ENCODE data around the gene HMCES.
A peak's percentile ranks its signal among the peaks of the same experiment; 100 is the strongest.

The HMCES gene, protein sequence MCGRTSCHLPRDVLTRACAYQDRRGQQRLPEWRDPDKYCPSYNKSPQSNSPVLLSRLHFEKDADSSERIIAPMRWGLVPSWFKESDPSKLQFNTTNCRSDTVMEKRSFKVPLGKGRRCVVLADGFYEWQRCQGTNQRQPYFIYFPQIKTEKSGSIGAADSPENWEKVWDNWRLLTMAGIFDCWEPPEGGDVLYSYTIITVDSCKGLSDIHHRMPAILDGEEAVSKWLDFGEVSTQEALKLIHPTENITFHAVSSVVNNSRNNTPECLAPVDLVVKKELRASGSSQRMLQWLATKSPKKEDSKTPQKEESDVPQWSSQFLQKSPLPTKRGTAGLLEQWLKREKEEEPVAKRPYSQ

DNA sequence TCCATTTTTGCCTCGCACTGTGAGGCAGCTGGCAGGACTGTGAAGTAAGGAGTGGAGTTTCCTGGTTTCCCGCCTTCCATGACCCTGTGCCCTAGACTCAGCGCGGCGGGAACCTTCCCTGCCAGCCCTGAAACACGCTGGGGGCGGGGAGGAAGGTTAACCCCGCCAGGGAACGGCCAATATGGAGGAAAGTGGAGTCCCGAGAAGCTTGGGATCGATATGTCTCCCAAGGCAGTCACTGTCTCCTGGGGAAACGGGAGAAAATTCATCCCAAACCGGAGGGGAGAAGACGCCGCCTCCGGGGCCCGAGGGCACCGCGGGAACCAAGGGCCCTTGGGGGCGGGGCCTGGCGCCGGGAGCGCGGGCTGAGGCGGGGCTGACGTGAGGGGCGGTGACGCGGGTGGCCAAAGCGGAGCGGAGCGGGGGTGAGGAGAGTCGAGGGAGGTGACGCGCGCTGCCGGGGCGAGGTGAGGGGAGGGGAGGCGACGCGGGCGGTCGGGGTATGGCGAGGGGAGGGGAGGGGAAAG is at the start of gene HMCES:
Gene HMCES (plus strand): TSS at position 432 of the 527 bp plus-strand sequence. CDS start 863 bp downstream, outside the sequence.
- peak; percentile 93 for DNase-seq

DNA sequence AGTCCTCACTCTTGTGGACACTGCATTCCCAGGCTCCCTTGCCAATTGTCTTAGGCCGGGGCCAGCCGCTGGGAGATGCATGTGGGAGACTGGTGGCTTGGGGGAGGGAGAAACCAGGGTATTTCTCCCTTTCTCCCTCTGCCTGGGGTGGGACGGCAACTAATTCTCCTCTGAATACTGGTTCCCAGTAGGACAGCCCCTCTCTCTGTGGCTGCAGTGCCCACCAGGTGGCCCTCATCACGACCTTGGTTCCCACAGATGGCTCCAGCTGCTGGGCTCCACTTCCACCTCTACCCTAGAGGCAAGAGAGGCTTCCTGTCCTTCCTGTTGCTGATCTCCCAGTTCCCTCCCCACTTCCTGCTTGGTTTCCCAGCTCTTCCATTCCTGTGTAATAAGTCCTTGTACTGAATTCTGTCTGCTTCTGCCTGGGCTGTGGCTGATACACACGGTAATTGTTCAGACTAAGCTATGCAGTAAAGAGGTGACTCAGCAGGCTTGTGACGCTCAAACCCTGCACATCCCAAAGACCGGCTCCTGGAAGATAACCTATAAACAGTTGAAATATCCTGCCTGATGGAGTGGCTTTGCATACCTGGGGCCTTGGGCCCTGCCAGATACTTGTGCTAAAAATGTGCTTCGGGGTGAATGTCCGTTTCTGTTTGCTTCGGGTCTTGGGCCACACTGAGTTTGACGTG is 49.6 kb upstream of the HMCES start:
- no peak for DNase-seq

DNA sequence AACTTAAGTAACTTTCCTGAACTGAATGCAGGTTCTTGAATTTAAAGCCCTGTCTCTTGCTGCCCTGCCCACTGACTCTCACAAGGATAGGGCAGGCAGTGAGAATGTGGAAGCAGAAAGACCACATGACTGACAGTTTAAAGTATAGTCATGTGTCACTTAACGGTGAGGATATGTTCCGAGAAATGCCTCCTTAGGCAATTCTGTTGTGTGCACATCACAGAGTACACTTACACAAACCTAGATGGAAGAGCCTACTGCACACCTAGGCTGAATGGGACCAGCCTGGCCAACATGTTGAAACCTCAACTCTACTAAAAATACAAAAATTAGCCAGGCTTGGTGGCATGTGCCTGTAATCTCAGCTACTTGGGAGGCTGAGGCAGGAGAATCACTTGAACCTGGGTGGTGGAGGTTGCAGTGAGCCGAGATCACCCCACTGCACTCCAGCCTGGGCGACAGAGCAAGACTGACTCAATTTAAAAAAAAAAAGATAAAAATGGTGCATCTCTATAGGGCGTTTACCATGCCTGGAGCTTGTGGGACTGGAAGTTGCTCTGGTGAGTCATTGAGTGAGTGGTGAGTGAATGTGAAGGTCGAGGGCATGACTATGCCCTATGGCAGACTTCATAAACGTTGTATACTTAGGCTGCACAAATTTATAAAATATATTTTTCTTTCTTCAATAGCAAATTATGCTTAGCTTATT is 48.2 kb upstream of the HMCES start:
- no peak for DNase-seq

DNA sequence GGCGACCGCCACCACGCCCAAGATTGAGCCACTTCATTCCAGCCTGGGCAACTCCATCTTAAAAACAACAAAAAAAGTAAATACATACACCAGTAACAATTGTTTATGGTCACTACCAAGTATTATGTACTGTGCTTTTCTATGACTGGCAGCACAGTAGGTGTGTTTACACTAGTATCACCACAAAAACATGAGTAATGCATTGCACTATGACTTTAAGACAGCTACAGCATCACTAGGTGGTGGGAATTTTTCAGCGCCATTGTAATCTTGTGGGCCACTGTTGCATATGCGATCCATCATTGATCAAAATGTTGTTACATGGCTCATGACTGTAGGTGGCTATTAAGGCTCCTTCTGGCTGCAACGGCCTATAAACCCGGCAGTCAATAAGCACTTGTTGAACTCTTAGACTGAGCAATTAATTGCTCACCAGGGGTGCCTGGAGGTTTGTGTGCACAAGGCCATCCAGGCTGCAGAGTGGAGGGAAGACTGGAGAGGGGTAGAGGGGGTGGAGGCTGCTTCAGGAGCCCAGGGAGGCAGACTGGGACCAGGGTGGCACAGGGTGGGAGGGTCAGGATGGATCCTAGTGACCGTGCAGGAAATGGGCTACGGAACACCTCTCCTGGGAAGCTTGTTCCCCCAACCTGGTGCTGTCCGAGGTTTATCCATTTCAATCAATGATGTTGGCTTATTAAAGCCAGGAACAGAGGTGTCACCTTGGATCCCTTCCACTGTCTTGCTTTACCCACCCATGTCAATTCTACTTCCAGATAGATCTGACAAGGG is 47.1 kb upstream of the HMCES start:
- no peak for DNase-seq

DNA sequence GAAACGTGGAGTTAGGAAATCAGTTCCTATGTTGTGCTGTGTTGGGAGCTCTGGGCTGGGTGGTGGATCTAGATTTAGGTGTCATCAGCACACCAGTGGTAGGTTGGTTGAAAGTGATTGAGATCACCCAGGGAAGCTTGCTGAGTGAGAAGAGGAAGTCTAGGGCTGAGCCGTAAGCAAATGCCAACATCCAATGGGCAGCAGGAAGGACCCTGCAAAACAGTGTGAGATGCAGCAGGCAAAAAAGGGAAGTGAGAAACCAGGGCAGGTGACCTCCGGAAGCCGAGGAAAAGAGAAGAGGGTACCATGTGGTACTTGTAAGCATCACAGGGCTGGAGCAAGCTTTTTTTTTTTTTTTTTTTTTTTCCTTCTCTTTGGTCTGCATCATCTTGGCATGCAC is 45.1 kb upstream of the HMCES start:
- no peak for DNase-seq

DNA sequence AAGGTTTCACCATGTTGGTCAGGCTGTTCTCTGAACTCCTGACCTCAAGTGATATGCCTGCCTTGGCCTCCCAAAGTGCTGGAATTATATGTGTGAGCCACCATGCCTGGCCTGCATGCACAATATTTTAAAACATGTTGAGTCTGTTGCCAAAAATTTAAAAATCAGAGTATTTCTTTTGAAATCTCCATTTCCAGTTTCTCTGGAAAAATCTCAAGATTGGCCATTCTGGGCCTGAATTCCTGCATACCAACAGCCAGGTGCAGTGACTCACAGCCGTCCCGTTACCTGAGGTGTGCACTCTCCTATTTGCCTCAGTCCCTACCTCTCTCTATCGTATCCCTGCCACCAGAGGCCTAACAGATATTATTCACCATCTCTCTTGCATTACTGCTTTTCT is 44.2 kb upstream of the HMCES start:
- no peak for DNase-seq

DNA sequence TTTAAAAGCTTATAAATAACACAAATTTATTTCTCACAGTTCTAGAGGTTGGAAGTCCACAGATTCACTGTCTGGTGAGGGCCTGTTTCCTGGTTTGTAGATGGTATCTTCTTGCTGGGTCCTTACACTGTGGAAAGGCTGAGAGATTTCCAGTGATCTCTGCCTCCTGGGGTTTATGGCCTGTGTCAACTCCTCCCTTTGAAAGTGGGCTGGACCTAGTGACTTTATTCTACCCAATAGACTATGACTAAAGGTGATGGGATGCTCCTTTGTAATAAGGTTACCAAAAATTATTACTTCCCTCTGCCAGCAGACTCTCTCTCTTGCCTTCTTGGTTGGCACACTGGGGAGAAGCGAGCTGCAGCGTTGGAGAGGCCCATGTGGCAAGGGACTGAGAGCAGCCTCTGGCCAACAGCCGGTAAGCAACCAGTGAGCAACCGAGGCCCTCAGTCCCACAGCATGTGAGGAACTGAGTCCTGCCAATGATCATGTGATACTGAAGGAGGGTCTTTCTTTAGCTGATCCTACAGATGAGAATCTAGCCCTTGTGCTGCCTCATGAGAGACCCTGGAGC is 43.2 kb upstream of the HMCES start:
- DNase-seq = no peak

DNA sequence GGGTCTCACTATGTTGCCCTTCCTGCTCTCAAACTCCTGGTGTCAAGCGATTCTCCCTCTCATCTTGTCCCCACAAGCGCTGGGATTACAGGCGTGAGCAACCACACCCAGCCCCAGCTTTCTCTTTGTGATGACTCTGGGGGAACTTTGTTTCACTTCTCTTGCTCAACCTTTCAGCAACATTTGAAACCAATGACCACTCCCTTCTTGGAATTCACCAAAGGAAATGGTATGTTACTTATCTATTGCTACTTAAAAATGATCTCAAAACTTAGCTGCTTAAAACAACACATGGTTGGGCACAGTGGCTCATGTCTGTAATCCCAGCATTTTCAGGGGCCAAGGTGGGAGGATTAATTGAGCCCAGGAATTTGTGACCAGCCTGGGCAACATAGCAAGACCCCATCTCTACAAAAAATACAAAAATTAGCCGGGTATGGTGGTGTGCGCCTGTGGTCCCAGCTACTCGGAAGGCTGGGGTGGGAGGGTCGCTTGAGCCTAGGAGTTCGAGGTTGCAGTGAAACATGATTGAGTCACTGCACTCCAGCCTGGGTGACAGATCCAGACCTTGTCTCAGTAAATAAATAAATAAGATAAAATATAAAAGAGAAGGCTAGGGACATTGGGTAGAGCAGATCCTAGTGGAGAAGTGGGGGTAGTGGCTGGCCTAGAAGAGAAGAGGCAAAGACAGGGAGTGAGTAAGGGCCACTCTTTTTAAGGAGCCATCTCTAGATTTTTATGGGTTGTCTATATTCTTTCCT is 39.5 kb upstream of the HMCES start:
- DNase-seq = no peak

DNA sequence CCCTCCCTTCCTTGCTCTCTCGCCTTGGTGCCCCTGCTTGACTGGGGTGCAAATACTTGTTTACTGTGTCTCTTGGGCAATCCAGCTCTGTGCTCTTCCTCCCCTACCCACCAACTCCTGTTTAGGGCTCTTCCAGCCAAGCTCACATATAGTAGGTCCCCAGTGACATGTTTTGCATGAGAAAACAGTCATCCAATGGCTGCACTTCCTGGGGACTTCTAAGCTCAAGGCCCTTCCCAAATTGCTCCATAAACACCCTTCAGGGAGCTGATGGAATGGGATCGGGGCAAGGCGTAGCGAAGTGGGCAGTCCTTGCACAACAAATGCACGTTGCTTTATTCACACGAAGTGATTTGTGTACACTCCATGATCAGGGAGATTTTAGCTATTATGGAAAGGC is 38.7 kb upstream of the HMCES start:
- DNase-seq = no peak

DNA sequence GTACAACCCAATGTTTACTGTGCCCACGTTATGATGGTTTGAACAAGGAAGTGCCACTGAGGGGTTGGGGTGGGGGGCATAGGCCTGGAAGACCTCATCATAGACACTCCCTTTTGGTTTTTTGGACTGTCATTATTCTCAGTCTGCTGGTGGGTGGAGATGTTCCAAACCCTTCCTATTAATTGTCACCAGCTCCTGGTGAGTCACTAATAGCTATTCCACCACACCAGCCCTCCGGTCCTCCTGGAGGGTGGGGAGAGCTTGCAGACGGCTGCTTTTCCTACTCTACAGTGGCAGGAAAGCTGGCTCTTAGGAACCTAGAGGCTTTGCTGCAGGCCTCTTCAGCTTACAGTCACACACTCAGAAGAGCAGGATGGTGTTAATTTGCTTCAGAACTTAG is 38.2 kb upstream of the HMCES start:
- DNase-seq = no peak

DNA sequence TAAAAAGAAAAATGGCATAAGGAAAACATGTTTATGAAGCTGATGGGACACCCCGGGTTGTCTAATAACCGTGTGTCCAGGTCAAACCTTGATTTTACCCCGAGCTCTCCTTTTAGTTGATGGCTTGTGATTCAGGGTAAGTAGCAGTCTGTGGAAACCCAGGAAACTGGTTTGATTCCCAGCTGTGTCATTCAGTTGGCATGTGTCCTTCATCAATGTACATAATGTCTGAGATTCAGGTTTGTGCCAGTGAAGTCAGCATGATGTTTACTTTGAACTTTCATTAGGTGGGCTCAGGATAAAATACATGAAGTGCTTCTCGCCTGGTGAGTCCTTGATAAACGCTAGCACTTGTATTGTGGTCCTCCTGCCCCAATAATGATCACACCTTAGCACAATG is 33.5 kb upstream of the HMCES start:
- DNase-seq = no peak

DNA sequence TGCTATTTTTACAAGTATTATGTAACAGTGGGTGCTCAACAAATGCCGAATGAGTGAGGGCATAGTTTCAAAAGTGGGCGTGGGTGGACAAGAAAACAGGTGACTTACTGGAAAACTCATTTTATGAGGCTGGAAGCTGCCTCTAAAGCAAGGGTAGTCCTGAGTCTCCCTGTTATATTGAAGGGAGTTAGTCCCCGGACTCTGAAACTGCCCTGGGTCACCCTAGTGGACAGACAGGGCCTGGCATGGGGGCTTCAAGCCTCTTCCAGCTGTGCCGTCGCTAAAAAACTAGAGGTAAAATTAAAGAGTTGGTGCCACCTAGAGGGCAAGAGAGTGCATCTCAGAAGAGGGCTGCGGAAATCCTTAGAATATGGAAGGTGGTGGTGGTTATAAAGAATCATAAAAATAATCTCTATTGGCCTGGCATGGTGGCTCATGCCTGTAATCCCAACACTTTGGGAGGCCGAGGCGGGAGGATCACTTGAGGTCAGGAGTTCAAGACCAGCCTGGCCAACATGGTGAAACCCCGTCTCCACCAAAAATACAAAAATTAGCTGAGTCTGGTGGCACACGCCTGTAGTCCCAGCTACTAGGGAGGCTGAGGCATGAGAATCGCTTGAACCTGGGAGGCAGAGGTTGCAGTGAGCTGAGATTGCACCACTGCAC is 32.9 kb upstream of the HMCES start:
- DNase-seq = peak; percentile 50

DNA sequence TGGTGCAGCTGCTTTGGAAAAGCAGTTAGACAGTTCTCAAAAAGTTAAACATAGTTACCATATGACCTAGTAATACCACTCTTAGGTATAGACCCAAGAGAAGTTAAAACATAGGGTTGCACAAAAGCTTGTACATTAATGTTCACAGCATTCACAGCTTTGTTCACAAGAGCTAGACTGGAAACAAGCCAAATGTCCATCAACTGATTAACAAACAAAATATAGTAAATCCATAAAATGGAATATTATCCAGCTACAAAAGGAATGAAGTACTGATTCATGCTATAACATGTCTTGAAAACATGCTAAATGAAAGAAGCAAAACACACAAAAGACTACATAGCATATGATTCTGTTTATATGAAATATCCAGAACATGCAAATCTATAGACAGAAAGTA is 32.0 kb upstream of the HMCES start:
- DNase-seq = no peak

DNA sequence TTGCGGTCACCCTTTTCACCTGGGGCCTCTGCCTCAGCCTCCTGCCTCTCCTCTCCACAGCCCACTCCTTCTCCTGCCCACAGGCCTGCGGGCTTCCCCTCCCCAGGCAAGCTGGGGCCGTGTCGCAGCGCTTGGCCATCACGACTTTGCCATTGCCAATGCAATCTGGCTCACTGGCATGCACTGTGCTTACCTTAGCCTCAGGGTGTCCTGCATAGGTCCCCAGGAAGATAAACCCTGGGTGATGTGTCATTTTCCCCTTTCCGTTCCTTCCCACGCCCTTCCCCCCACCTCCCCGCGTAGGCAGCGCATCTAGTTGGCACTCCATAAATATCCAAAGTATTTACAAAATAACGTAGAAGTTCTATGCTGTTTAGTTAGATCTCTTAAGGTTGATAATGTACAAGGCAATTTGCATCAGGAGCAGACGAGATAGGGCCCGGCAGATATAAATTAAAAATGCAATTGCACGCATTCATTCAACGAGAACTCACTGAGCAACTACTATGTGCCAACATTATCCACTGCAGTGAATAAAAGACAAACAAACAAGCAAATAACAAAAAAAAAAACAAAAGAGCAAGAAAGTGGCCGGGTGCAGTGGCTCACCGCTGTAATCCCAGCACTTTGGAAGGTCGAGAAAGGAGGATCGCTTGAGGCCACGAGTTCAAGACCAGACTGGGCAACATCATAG is 30.2 kb upstream of the HMCES start:
- DNase-seq = no peak

DNA sequence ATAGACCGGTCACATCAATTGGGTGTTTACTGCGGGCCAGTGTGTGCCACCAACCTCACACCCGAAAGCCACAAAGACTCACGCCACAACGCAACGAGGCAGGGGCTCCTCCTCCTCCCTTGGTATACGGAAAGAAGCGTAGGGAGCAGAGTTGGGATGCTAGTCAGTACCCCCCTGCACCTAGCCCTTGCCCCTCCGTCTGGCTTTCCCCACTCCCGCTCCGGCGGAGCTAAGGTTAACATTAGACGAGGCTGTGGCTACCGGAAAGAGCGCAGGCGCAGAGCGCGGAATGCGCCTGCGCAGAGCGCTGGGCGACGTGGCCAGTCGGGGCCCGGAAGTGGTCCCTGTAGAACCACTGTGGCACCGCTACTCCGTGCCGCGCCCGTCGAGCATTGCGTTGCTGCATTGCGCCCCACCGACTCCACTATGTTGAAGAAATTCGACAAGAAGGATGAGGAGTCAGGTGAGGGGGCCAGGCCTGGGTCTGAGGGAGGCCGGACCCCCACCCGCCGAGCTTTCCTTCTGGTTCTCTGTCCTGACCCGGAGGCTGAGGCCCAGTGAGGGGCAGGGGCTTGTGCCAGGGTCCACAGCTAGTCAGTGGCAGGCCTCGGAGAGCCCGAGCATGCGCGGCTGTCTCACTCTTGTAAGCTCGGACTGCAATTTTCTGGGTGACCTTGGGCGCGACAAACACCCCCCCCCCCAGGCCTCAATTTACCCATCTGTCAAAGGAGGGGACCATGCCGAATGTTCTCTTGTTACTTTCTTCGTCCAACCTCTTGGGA is 29.2 kb upstream of the HMCES start, which contains the start of gene COPG1:
Gene COPG1 (plus strand): TSS at position 323 of the 782 bp plus-strand sequence. CDS start 104 bp downstream, at position 427.
- DNase-seq = peak; percentile 86

DNA sequence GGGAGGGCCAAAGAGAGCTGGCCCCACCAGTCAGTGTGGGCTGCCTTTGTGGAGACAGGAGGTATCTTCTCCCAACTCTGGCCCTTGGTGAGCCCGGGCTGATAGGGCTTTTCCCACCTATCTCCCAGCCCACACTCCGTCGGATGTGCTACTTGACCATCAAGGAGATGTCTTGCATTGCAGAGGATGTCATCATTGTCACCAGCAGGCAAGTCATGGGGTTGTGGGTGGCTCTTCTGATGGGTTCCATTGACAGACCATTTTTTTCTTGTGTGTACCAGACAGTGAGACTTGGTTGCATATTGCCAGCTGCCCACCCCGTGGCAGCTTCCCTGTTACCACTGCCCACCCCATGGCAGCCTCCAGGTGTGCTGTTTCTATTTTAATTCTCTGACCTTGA is 25.9 kb upstream of the HMCES start:
- no peak for DNase-seq

DNA sequence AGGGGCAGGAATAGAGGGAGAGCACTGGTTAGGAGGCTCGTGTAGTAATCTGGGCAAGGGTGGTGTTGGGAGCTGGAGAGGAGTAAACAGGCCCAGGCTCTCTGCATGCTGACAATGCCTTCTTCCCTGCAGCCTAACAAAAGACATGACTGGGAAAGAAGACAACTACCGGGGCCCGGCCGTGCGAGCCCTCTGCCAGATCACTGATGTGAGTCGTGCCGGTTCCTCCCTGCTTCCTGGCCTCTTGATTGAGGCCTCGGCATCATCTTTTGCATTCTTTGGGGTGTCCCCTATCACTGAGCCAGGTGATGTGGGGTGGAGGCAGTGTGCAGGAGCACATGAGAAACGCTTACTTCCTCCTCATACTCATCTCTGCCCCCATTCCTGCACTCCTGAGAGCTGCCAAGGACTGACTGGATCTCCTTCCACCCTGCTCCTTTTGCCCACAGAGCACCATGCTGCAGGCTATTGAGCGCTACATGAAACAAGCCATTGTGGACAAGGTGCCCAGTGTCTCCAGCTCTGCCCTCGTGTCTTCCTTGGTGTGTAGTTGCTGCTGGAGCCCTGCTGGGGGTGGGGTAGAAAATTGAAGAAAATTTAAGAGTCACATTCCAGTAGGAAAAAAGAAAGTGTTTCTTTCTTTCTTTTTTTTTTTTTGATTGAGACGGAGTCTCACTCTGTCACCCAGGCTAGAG is 24.0 kb upstream of the HMCES start:
- no peak for DNase-seq

DNA sequence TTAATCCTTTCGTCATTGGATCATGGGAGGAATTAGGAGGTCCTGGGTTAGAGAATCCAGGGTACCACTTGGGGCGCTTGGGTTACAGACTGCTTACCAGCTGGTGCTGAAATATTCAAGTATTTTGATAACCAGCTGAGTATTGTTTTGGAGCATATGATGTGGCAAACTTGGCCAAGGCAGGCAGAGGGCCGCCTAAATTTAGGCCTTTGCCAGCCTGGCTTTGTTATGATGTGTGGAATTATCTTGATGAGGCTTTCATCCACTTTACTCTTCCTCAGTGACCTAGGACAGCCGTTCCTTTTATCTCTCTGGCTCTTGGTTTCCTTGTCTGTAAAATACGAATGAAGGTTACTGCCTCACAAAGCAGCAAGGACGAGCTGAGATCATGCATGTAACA is 22.4 kb upstream of the HMCES start:
- DNase-seq = no peak

DNA sequence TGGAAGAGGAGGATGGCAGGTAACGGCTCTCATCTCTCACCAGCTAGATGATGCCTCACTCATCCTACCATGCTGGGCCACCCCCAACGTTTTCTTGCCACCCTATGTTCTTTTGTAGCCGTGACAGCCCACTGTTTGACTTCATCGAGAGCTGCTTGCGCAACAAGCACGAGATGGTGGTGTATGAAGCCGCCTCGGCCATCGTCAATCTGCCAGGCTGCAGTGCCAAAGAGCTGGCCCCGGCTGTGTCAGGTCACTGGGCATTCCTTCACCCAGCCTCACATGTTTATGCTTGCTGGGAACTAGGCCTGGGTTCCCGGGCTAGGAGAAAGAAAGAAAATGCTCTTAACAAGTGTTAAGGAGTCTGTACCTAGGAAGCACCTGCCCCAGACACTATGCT is 21.1 kb upstream of the HMCES start:
- DNase-seq = no peak
